Thoracic aorta (tissue), 2 donors: ENCODE measurements around the gene ANP32B. TPM values are rescaled to one million over a fixed set of nuclear protein-coding genes. Genes with fewer than 3 reads are reported as not detected.

Experiments used
- ATAC-seq: fragments of 150-250 bp; one replicate; pipeline ENCODE4 v1.8.0; 2017; ENCODE audit warnings: low read depth; ENCODE audit not compliant: insufficient number of reproducible peaks, low FRiP score
- DNase-seq: peaks from one replicate; pipeline ENCODE4 v3.0.0-alpha.2; 2020; ENCODE audit warnings: low spot score
- H3K27ac ChIP-seq, 2 donors: fragments of 200-600 bp; sonication (generic); 1 replicate in 1 of 2; 2 replicates in 1 of 2; pipeline ENCODE4 v1.5.1; 2016; ENCODE audit warnings: mild to moderate bottlenecking in 2 of 2, moderate library complexity in 2 of 2
- H3K27me3 ChIP-seq: fragments of 200-600 bp; sonication (generic); replicated peaks from 2 replicates; pipeline ENCODE4 v1.6.0; 2016; ENCODE audit warnings: mild to moderate bottlenecking; ENCODE audit not compliant: insufficient read depth
- H3K36me3 ChIP-seq: fragments of 200-600 bp; sonication (generic); one replicate; pipeline ENCODE4 v1.5.1; 2016
- H3K4me1 ChIP-seq, 2 donors: fragments of 200-600 bp; sonication (generic); 1 replicate in 1 of 2; 2 replicates in 1 of 2; pipeline versions ENCODE4 v1.5.1 to v1.6.0; 2016; ENCODE audit warnings: low read depth in 2 of 2, mild to moderate bottlenecking in 1 of 2; ENCODE audit not compliant: control insufficient read depth in 1 of 2
- H3K4me3 ChIP-seq: fragments of 200-600 bp; sonication (generic); 2 replicates; pipeline ENCODE4 v1.5.1; 2016; ENCODE audit warnings: mild to moderate bottlenecking
- H3K9me3 ChIP-seq: fragments of 200-600 bp; sonication (generic); 2 replicates; pipeline ENCODE4 v1.5.1; 2016
- total RNA-seq, 2 donors: library from RNA; depleted of rRNA; stranded (reverse); fragments of >200 nt; gene quantifications; one replicate each; pipeline versions ENCODE4 v1.1.0 to v1.2.3, GENCODE V29; 2016
- TF ChIP-seq, protein P1 (sequence below): fragments of 200-600 bp; sonication (generic); IDR thresholded peaks from one replicate; pipeline ENCODE4 v1.5.1; 2019; ENCODE audit warnings: antibody characterized with exemption

Gene ANP32B
- total RNA-seq, 2 donors from 2014 or later = 23.3 to 65.7 TPM

DNA sequence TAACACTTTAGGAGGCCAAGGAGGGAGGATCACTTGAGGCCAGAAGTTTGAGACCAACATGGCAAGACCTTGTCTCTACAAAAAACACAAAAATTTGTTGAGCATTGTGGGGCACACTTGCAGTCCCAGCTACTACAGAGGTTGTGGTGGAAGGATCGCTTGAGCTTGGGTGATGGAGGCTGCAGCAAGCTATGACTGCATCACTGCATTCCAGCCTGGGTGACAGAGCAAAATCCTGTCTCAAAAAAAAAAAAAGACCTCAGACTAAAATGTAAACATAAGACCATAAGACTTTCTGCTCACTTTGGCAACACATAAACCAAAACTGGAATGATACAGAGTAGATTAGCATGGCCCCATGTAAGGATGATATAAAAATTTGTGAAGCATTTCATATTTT, 48.8 kb downstream of the ANP32B start:
- DNase-seq = no peak
- Histone ChIP-seq H3K36me3 (no peaks in the 10 kb centered on the region), H3K27ac (no peak overlapping the region), H3K4me1 (peaks cover 6 to 20% of the 10 kb centered on the region in 2 donors), H3K4me3 (no peak overlapping the region), H3K27me3 (no peaks in the 10 kb centered on the region), H3K9me3 (no peaks in the 10 kb centered on the region)
- TF ChIP-seq, protein P1, sequence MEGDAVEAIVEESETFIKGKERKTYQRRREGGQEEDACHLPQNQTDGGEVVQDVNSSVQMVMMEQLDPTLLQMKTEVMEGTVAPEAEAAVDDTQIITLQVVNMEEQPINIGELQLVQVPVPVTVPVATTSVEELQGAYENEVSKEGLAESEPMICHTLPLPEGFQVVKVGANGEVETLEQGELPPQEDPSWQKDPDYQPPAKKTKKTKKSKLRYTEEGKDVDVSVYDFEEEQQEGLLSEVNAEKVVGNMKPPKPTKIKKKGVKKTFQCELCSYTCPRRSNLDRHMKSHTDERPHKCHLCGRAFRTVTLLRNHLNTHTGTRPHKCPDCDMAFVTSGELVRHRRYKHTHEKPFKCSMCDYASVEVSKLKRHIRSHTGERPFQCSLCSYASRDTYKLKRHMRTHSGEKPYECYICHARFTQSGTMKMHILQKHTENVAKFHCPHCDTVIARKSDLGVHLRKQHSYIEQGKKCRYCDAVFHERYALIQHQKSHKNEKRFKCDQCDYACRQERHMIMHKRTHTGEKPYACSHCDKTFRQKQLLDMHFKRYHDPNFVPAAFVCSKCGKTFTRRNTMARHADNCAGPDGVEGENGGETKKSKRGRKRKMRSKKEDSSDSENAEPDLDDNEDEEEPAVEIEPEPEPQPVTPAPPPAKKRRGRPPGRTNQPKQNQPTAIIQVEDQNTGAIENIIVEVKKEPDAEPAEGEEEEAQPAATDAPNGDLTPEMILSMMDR = no peak
- no peak for ATAC-seq

DNA sequence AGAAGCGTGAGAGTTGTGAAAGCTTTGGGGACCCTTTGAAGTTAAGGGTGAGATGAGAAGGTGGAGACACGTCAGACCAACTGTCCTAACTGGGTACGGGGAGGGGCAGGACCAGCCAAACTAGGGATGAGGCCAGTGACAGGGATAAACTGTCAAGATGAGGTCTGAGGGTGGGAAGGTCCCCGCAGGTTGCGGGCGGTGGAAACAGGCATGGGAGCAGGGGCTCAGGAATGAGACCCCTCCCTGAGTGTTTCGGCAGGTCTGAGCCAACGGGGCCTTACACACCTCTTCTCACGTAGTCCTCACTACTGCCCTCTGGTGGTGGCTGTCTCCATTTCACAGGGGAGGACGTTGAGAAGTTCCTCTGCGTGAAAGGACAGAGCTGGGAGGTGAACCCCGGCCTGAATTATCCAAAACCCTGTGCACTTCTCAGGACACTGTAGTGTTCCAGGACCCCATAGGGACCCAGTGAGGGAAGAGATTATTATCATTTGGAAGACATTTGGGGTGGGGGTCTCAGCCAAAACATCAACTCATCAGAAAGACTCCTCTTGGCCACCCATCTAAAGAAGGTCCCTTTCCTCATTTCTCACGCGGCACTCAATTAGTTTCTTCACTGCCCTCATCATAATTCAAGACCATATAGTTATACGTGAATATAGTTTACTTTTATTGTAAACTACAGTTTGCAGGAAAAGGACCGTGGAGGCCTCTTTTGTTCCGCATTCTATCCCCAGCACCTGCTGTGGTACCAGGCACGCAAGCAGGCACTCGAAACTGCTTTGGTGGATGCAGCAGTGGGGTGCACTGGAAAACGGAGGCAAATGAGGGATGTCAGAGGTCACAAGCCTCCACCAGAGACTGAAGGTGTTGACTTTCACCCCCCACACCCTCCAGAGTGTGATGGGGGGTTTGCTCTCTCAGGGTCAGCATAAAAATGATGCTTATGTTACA, 51.7 kb downstream of the ANP32B start:
- Histone ChIP-seq H3K4me3 (peak overlapping the region; percentile 34), H3K27me3 (no peaks in the 10 kb centered on the region), H3K36me3 (no peaks in the 10 kb centered on the region), H3K9me3 (no peaks in the 10 kb centered on the region), H3K27ac (peak overlapping the region; percentile 81 to 88), H3K4me1 (peaks cover 15 to 30% of the 10 kb centered on the region in 2 donors)
- DNase-seq (peak; percentile 59), ATAC-seq (peak; percentile 56)
- TF ChIP-seq, protein P1 = peak; percentile 82

DNA sequence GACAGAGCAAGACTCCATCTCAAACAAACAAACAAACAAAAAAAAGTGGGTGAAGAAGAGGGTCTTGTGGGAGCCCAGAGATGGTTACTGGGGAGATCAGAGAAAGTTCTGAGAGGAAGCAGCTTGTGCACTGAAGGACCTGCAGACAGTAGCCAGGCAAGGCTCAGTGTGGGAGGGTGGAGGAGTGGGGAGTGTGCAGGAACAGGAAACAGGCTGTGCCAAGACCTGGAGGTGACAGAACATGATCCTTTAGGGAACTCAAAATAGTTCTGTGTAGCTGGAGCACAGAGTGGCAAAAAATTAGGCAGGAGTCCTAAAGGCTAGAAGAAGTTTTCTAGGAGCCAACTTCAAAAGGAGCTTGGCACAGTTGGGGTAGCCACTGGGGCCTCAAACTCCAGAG, 54.2 kb downstream of the ANP32B start:
- TF ChIP-seq, protein P1 = no peak
- H3K4me3 ChIP-seq = no peak overlapping the region
- no peak for ATAC-seq
- no peak for DNase-seq
- peak overlapping the region; percentile 79 to 88 for H3K27ac ChIP-seq
- no peaks in the 10 kb centered on the region for H3K27me3 ChIP-seq
- peaks cover 15 to 30% of the 10 kb centered on the region in 2 donors for H3K4me1 ChIP-seq
- H3K9me3 ChIP-seq = no peaks in the 10 kb centered on the region
- no peaks in the 10 kb centered on the region for H3K36me3 ChIP-seq

DNA sequence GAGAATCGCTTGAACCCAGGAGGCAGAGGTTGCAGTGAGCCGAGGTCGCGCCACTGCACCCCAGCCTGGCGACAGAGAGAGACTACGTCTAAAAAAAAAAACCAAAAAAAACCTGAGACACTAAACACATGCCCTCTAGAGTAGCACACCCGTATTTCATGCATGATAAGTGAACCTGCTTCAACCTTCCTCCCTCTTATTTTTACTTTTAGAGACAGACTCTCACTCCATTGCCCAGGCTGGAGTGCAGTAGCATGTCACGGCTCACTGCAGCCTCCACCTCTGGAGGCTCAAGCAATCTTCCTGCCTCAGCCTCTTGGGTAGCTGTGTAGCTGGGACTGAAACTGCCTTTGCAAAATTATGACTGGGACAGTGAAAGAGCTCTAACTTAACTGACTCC, 55.8 kb downstream of the ANP32B start:
- H3K4me3 ChIP-seq = no peak overlapping the region
- no peaks in the 10 kb centered on the region for H3K36me3 ChIP-seq
- H3K27ac ChIP-seq = no peak overlapping the region
- peaks cover 15 to 30% of the 10 kb centered on the region in 2 donors for H3K4me1 ChIP-seq
- H3K27me3 ChIP-seq = no peaks in the 10 kb centered on the region
- ATAC-seq = no peak
- DNase-seq = no peak
- no peaks in the 10 kb centered on the region for H3K9me3 ChIP-seq
- TF ChIP-seq, protein P1 = no peak

DNA sequence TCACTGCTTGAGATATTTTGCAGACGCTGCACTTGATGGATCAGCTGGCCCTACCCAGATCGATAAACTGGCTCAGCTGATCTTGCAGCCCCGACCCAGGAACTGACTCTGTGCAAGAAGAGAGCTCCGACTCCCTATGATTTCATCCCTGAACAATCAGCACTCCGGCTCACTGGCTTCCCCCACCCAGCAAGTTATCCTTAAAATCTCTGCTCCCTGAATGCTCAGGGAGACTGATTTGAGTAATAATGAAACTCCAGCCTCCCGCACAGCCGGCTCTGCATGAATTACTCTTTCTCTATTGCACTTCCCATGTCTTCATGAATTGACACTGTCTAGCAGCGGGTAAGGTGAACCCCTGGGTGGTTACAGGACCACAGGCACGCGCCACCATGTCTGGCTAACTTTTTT, 56.5 kb downstream of the ANP32B start:
- Histone ChIP-seq H3K4me1 (peaks cover 15 to 26% of the 10 kb centered on the region in 2 donors), H3K36me3 (no peaks in the 10 kb centered on the region), H3K4me3 (no peak overlapping the region), H3K9me3 (no peaks in the 10 kb centered on the region), H3K27me3 (no peaks in the 10 kb centered on the region), H3K27ac (no peak overlapping the region)
- ATAC-seq = no peak
- TF ChIP-seq, protein P1 = no peak
- DNase-seq = no peak
